IPS-18a (cell line): ENCODE data around the gene MYO7B.

Experiments used
- H3K27ac ChIP-seq: one replicate; pipeline ENCODE4 v1.5.1; 2013; ENCODE audit warnings: low read length
- H3K27me3 ChIP-seq: one replicate; pipeline ENCODE4 v1.6.1; 2013; ENCODE audit warnings: mild to moderate bottlenecking, low read length; ENCODE audit not compliant: control insufficient read depth, insufficient read depth
- H3K36me3 ChIP-seq: one replicate; pipeline ENCODE4 v1.6.1; 2013; ENCODE audit warnings: low read depth, low read length; ENCODE audit not compliant: control insufficient read depth
- H3K4me1 ChIP-seq: one replicate; pipeline ENCODE4 v1.6.1; 2013; ENCODE audit warnings: low read depth, low read length; ENCODE audit not compliant: control insufficient read depth
- H3K4me3 ChIP-seq: one replicate; pipeline ENCODE4 v1.5.1; 2013; ENCODE audit warnings: low read length
- H3K9ac ChIP-seq: one replicate; pipeline ENCODE4 v1.6.1; 2013; ENCODE audit warnings: mild to moderate bottlenecking, low read length, moderate library complexity
- H3K9me3 ChIP-seq: one replicate; pipeline ENCODE4 v1.6.1; 2013; ENCODE audit warnings: low read depth, low read length; ENCODE audit not compliant: control insufficient read depth

The MYO7B gene

GRCh38 chr2:127634626-127635379 is 99.3 kb downstream of the MYO7B start:
- no peaks in the 10 kb centered on the region for H3K36me3 ChIP-seq
- H3K9ac ChIP-seq: no peak overlapping the region
- no peaks in the 10 kb centered on the region for H3K27me3 ChIP-seq
- peaks cover 5% of the 10 kb centered on the region for H3K4me1 ChIP-seq
- H3K27ac ChIP-seq: no peak overlapping the region
- H3K4me3 ChIP-seq: no peak overlapping the region
- no peaks in the 10 kb centered on the region for H3K9me3 ChIP-seq

DNA sequence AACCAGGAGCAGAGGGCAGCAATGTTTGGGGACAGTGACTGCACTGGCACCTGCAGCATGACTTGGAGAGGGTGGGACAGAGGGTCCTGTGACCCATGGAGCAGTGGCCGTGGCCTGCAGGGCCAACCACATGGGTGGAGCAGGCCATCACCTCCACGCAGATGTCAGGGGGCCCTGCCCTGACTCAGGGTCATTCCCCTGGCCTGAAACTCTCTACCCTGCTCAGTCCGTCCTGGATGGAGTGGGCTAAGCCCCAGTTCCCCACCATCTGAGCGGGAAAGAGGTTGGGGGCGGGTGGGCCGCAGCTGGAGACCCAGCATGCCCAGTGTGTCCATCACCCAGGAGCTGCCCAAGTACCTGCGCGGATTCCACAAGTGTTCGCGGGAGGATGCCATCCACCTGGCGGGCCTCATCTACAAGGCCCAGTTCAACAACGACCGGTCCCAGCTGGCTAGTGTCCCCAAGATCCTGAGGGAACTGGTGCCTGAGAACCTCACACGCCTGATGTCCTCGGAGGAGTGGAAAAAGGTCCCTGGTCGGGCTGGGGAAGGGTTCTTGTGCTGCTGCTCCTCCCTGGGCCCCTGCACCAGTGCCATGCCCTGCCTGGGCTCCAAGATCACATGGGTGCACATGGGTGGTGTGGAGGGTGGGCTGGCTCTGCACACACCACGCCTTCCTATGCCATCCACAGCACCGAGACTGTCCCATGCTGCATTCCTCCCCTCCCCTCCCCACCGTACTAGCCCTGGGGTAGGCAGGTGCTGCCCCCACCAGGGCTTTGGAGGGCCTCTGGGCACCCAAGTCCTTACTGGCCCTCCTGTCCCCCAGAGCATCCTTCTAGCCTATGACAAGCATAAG is 100.1 kb downstream of the MYO7B start:
- no peak overlapping the region for H3K27ac ChIP-seq
- H3K4me1 ChIP-seq: peaks cover 5% of the 10 kb centered on the region
- no peaks in the 10 kb centered on the region for H3K27me3 ChIP-seq
- no peaks in the 10 kb centered on the region for H3K9me3 ChIP-seq
- H3K9ac ChIP-seq: no peak overlapping the region
- no peaks in the 10 kb centered on the region for H3K36me3 ChIP-seq
- H3K4me3 ChIP-seq: no peak overlapping the region

- Histone ChIP-seq H3K9me3 (no peaks in the 10 kb centered on the region), H3K27me3 (no peaks in the 10 kb centered on the region), H3K36me3 (no peaks in the 10 kb centered on the region), H3K4me3 (no peak overlapping the region), H3K27ac (no peak overlapping the region), H3K9ac (no peak overlapping the region), H3K4me1 (peaks cover 5% of the 10 kb centered on the region)
Observed at GRCh38 chr2:127636248-127637235, 101.1 kb downstream of the MYO7B start.

DNA sequence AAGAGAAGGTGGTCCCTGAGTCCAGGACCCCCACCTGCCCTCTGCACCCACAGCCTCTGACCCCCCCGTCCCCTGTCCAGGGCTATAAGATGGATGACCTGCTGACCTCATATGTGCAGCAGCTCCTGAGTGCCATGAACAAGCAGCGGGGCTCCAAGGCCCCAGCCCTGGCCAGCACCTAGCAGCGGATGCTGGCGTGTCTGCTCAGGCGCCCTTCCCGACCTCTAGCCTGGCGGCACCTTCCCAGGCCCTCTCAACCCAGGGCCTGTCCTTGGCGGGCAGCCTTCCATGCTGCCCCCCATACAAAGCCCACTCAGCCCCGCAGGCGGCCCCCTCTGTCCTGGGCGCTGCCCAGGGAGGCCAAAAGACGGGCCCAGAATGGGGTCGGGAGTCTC is 101.8 kb downstream of the MYO7B start:
- no peaks in the 10 kb centered on the region for H3K9me3 ChIP-seq
- H3K36me3 ChIP-seq: no peaks in the 10 kb centered on the region
- H3K27ac ChIP-seq: no peak overlapping the region
- no peak overlapping the region for H3K9ac ChIP-seq
- no peak overlapping the region for H3K4me3 ChIP-seq
- H3K4me1 ChIP-seq: peaks cover 5% of the 10 kb centered on the region
- H3K27me3 ChIP-seq: no peaks in the 10 kb centered on the region

- no peaks in the 10 kb centered on the region for H3K9me3 ChIP-seq
- no peak overlapping the region for H3K9ac ChIP-seq
- H3K4me1 ChIP-seq: peaks cover 5% of the 10 kb centered on the region
- no peaks in the 10 kb centered on the region for H3K36me3 ChIP-seq
- no peaks in the 10 kb centered on the region for H3K27me3 ChIP-seq
- H3K4me3 ChIP-seq: peak overlapping the region; percentile 14
- H3K27ac ChIP-seq: no peak overlapping the region
Observed at GRCh38 chr2:127637725-127638252, 102.3 kb downstream of the MYO7B start.

GRCh38 chr2:127638361-127639110 is 103.1 kb downstream of the MYO7B start:
- peaks cover 5% of the 10 kb centered on the region for H3K4me1 ChIP-seq
- H3K27ac ChIP-seq: no peak overlapping the region
- H3K27me3 ChIP-seq: no peaks in the 10 kb centered on the region
- H3K4me3 ChIP-seq: peak overlapping the region; percentile 14
- H3K9me3 ChIP-seq: no peaks in the 10 kb centered on the region
- H3K36me3 ChIP-seq: no peaks in the 10 kb centered on the region
- no peak overlapping the region for H3K9ac ChIP-seq

DNA sequence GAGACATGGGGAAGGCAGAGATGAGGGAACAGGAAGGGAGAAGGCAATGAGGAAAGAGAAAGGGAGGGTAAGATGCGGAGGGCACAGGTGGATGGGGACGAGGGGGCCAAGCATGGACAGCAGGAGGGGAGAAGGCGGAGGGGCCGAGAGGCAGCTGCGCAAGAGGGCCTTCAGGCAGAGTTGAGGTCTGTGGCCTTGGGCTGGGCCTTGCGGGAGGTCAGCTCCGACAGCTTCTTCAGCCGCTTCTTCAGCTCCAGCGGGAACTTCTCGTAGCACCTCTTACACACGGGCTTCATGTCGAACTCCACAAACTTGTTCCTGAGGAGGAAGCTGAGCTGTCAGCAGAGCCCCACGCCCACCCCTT is 103.6 kb downstream of the MYO7B start:
- Histone ChIP-seq H3K27me3 (no peaks in the 10 kb centered on the region), H3K36me3 (no peaks in the 10 kb centered on the region), H3K4me1 (peaks cover 5% of the 10 kb centered on the region), H3K9me3 (no peaks in the 10 kb centered on the region), H3K27ac (no peak overlapping the region), H3K4me3 (no peak overlapping the region), H3K9ac (no peak overlapping the region)

DNA sequence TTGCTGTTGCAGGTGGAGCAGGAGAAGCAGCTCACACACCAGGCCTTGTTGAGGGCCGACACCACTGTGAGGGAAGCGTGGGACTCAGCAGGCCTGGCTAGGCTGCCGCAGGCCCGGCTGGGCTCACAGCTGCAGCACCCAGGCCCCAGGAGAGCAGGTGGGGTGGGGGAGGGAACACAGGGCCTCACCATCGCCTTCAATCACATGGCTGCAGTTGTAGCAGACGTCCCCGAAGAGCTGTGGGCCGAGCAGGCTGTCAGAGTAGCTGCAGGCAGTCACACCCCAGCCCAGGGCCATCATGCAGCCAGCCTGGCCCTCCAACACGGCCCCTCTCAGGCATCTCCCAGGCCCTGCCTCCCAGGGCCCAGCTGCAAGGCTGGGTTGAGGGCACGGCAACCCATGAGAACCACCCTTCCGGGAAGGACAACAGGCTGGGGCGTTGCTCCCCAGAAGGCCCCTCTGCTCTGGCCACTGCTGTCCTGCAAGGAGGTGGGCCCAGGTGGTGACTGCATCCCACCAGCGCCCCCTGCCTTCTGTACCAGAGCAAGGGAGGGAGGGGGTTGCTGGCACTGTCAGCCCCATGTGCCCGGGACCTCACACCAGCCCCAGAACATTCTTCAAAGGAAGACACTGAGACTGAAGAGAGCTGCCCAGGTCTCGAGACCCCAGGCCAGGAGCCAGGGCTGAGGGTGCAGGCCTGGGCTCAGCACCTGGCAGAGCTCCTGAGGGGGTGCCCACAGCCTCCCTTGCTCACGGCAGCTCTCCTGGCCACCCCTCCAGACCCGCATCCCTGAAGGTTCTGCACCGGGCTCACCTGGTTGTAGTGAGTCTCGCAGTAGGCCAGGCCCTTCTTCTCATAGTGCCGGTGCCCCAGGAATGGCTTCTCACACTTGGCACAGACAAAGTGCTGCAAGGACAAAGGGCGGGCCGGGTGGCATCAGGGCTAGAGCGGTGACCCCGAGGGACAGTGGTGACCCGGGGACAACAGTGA is 104.9 kb downstream of the MYO7B start:
- H3K36me3 ChIP-seq: no peaks in the 10 kb centered on the region
- no peak overlapping the region for H3K27ac ChIP-seq
- H3K4me3 ChIP-seq: no peak overlapping the region
- peaks cover 5% of the 10 kb centered on the region for H3K4me1 ChIP-seq
- no peaks in the 10 kb centered on the region for H3K9me3 ChIP-seq
- H3K27me3 ChIP-seq: no peaks in the 10 kb centered on the region
- H3K9ac ChIP-seq: no peak overlapping the region

GRCh38 chr2:127641133-127641532 is 105.7 kb downstream of the MYO7B start:
- Histone ChIP-seq H3K9ac (no peak overlapping the region), H3K27ac (no peak overlapping the region), H3K36me3 (no peaks in the 10 kb centered on the region), H3K4me1 (peaks cover 5% of the 10 kb centered on the region), H3K4me3 (no peak overlapping the region), H3K9me3 (no peaks in the 10 kb centered on the region), H3K27me3 (no peaks in the 10 kb centered on the region)
